Prostate gland (tissue), 2 donors: ENCODE measurements around the gene WNT11.

Source experiments
- POLR2A ChIP-seq: fragments of 450-650 bp; IDR thresholded peaks from one replicate; pipeline ENCODE4 v1.6.1; 2016; ENCODE audit warnings: antibody characterized with exemption, mild to moderate bottlenecking
- POLR2AphosphoS5 ChIP-seq: sonication (generic); formaldehyde crosslinking; IDR thresholded peaks from one replicate; pipeline ENCODE4 v1.6.1; 2017; ENCODE audit warnings: antibody characterized with exemption
- TF ChIP-seq, protein P1 (sequence below), 4 experiments: fragments of 200-600 bp in 2 of 4; fragments of 450-650 bp in 2 of 4; sonication (generic) in 2 of 4; IDR thresholded peaks; 1 replicate in 3 of 4; 2 replicates in 1 of 4; pipeline ENCODE4 v1.5.1; 2016 to 2019; ENCODE audit warnings: antibody characterized with exemption in 4 of 4, mild to moderate bottlenecking in 2 of 4, moderate library complexity in 2 of 4

DNA sequence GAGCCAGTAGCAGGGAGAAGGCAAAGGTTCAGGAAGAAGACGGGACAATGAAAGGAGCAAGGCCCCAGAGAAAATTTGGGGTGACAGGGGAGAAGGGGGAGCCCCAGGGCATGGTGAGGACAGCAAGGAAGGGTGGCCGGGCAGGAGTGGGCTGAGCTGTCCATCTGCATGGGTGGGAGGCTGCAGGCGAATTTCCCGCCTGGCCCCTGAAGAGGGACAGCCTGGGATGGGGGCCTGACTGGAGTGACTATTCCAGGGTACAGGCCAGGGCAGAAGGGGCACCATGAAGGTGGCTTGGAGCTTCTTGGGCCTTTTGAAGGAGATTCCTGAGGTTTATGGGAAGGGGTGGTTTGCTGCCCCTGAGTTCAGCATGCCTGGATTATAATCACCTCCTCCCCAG, 56.2 kb downstream of the WNT11 start:
- TF ChIP-seq, protein P1, sequence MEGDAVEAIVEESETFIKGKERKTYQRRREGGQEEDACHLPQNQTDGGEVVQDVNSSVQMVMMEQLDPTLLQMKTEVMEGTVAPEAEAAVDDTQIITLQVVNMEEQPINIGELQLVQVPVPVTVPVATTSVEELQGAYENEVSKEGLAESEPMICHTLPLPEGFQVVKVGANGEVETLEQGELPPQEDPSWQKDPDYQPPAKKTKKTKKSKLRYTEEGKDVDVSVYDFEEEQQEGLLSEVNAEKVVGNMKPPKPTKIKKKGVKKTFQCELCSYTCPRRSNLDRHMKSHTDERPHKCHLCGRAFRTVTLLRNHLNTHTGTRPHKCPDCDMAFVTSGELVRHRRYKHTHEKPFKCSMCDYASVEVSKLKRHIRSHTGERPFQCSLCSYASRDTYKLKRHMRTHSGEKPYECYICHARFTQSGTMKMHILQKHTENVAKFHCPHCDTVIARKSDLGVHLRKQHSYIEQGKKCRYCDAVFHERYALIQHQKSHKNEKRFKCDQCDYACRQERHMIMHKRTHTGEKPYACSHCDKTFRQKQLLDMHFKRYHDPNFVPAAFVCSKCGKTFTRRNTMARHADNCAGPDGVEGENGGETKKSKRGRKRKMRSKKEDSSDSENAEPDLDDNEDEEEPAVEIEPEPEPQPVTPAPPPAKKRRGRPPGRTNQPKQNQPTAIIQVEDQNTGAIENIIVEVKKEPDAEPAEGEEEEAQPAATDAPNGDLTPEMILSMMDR (IDR thresholded peaks at IDR 0.05): no peak
- TF ChIP-seq POLR2A (no peak), POLR2AphosphoS5 (no peak)
